Measurements from ENCODE around the gene ARMC3. TPM values are rescaled to one million over a fixed set of nuclear protein-coding genes. Genes with fewer than 3 reads are reported as not detected.

ARMC3 gene
- total and polyA plus RNA-seq, 2 experiments from 2014 or later: 0.24 TPM; not detected in 1

GRCh38 chr10:23001901-23002516 lies 74.2 kb downstream of the ARMC3 start:
- H3K4me1 Mint-ChIP-seq: peaks cover 7% of the 10 kb centered on the region; the same call in 2 of the 3 replicates
- H4K20me1 ChIP-seq (replicated peaks; ENCODE audit: insufficient read depth): no peaks in the 10 kb centered on the region
- no peak overlapping the region for H3K27ac ChIP-seq (ENCODE audit: low read depth)
- H3K4me3 ChIP-seq: no peak overlapping the region
- H3K9me3 Mint-ChIP-seq: no peaks in the 10 kb centered on the region; the same call in 2 of the 3 replicates
- ATAC-seq (peak; percentile 90), DNase-seq (ENCODE audit: low spot score) (peak; percentile 74)
- no peaks in the 10 kb centered on the region for H3K79me2 ChIP-seq (replicated peaks; ENCODE audit: insufficient read depth)
- H3K4me1 ChIP-seq (ENCODE audit: insufficient read depth): peaks cover 4% of the 10 kb centered on the region; the same call in 1 of the 2 replicates
- H2AFZ ChIP-seq: peak overlapping the region; percentile 94
- no peaks in the 10 kb centered on the region for H3K36me3 Mint-ChIP-seq (ENCODE audit: low read depth)
- H3K27me3 ChIP-seq (ENCODE audit: insufficient read depth): no peaks in the 10 kb centered on the region
- H3K27me3 Mint-ChIP-seq (ENCODE audit: insufficient read depth, low read depth, poor library complexity): peaks cover 4% of the 10 kb centered on the region
- H3K4me2 ChIP-seq: 0 out of 2 replicates have a peak overlapping the region, but pooled peaks have one; percentile 39
- H3K36me3 ChIP-seq (ENCODE audit: insufficient read depth): no peaks in the 10 kb centered on the region
- TF ChIP-seq CTCF (conservative IDR thresholded peaks at IDR 0.05; ENCODE audit: low read depth in 2 of 2) (no peak), REST (IDR thresholded peaks at IDR 0.05; ENCODE audit: unreplicated experiment) (no peak), EZH2phosphoT487 (IDR thresholded peaks at IDR 0.05; ENCODE audit: unreplicated experiment) (no peak), ZNF331 (CRISPR knock-in tag; IDR thresholded peaks at IDR 0.05; ENCODE audit: low read depth) (no peak), ZNF114 (CRISPR knock-in tag; IDR thresholded peaks at IDR 0.05) (no peak)
- H3K27ac Mint-ChIP-seq: no peak overlapping the region
- H3K9me2 ChIP-seq (ENCODE audit: insufficient read depth): no peaks in the 10 kb centered on the region
- no peaks in the 10 kb centered on the region for H3F3A ChIP-seq (replicated peaks; ENCODE audit: low read depth)
- H3K4me3 Mint-ChIP-seq: peak overlapping the region; percentile 3; the same call in 1 of the 3 replicates

- Histone ChIP-seq H3K4me2 (no peak overlapping the region), H3K9me2 (ENCODE audit: insufficient read depth) (no peaks in the 10 kb centered on the region), H2AFZ (no peak overlapping the region), H4K20me1 (replicated peaks; ENCODE audit: insufficient read depth) (no peaks in the 10 kb centered on the region), H3K36me3 (ENCODE audit: insufficient read depth) (no peaks in the 10 kb centered on the region), H3F3A (replicated peaks; ENCODE audit: low read depth) (no peaks in the 10 kb centered on the region), H3K27me3 (ENCODE audit: insufficient read depth) (no peaks in the 10 kb centered on the region), H3K79me2 (replicated peaks; ENCODE audit: insufficient read depth) (no peaks in the 10 kb centered on the region), H3K27ac (ENCODE audit: low read depth) (no peak overlapping the region), H3K4me1 (ENCODE audit: insufficient read depth) (peaks cover 4% of the 10 kb centered on the region; the same call in 1 of the 2 replicates), H3K4me3 (no peak overlapping the region)
- Mint-ChIP-seq H3K36me3 (ENCODE audit: low read depth) (no peaks in the 10 kb centered on the region), H3K9me3 (no peaks in the 10 kb centered on the region; the same call in 2 of the 3 replicates), H3K4me1 (peaks cover 7% of the 10 kb centered on the region; the same call in 2 of the 3 replicates), H3K4me3 (no peak overlapping the region), H3K27ac (no peak overlapping the region), H3K27me3 (ENCODE audit: insufficient read depth, low read depth, poor library complexity) (peaks cover 2% of the 10 kb centered on the region)
- ATAC-seq: no peak
- DNase-seq (ENCODE audit: low spot score): no peak
- TF ChIP-seq EZH2 (IDR thresholded peaks at IDR 0.05; ENCODE audit: low read depth, unreplicated experiment) (no peak), ZNF462 (CRISPR knock-in tag; IDR thresholded peaks at IDR 0.05) (no peak)
Measured at GRCh38 chr10:23005150-23005549, 77.3 kb downstream of the ARMC3 start.

All from GM23338 (cell line).